ENCODE results near the gene GPC1. TPM values are rescaled to one million over a fixed set of nuclear protein-coding genes. Genes with fewer than 3 reads are reported as not detected.
"Not testable (repeated sequence)": the region's sequence is repeated elsewhere in the genome, so short reads cannot be mapped to it uniquely, and the experiment has no call there.

GPC1 gene
- total RNA-seq, 1 experiment from 2014 or later: 20.1 TPM

- peak; percentile 0 for DNase-seq (ENCODE audit: low read depth)
Observed at GRCh38 chr2:240466579-240467148, 31.2 kb downstream of the GPC1 start.

GRCh38 chr2:240467149-240467642, 31.7 kb downstream of the GPC1 start:
- peak; percentile 0 for DNase-seq (ENCODE audit: low read depth)

- peak; percentile 2 for DNase-seq (ENCODE audit: low read depth)
Observed at GRCh38 chr2:240467659-240468302, 32.3 kb downstream of the GPC1 start.

- peak; percentile 4 for DNase-seq (ENCODE audit: low read depth)
Observed at GRCh38 chr2:240468303-240469238, 33.1 kb downstream of the GPC1 start.

- no peak for DNase-seq (ENCODE audit: low read depth)
Observed at GRCh38 chr2:240469239-240469636, 33.8 kb downstream of the GPC1 start.

- peak; percentile 3 for DNase-seq (ENCODE audit: low read depth)
Observed at GRCh38 chr2:240469740-240470139, 34.3 kb downstream of the GPC1 start.

GRCh38 chr2:240472078-240472790, 36.8 kb downstream of the GPC1 start:
- DNase-seq (ENCODE audit: low read depth): no peak

GRCh38 chr2:240473211-240473610, 37.7 kb downstream of the GPC1 start:
- no peak for DNase-seq (ENCODE audit: low read depth)

GRCh38 chr2:240477916-240478315, 42.5 kb downstream of the GPC1 start:
- no peak for DNase-seq (ENCODE audit: low read depth)

- DNase-seq (ENCODE audit: low read depth): peak; percentile 1
Observed at GRCh38 chr2:240478346-240479110, 43.1 kb downstream of the GPC1 start.

- no peak for DNase-seq (ENCODE audit: low read depth)
Observed at GRCh38 chr2:240479111-240479501, 43.6 kb downstream of the GPC1 start.

GRCh38 chr2:240480834-240481623, 45.6 kb downstream of the GPC1 start:
- peak; percentile 0 for DNase-seq (ENCODE audit: low read depth)

GRCh38 chr2:240481720-240482119, 46.3 kb downstream of the GPC1 start:
- DNase-seq (ENCODE audit: low read depth): no peak

- DNase-seq (ENCODE audit: low read depth): no peak
Observed at GRCh38 chr2:240482141-240482540, 46.7 kb downstream of the GPC1 start.

GRCh38 chr2:240491483-240491882, 56.0 kb downstream of the GPC1 start:
- DNase-seq (ENCODE audit: low read depth): no peak

GRCh38 chr2:240494194-240494793, 58.8 kb downstream of the GPC1 start:
- DNase-seq (ENCODE audit: low read depth): no peak

GRCh38 chr2:240494942-240495341, 59.5 kb downstream of the GPC1 start:
- not testable (repeated sequence) for DNase-seq (ENCODE audit: low read depth)

- DNase-seq (ENCODE audit: low read depth): peak; percentile 45
Observed at GRCh38 chr2:240497082-240497481, 61.6 kb downstream of the GPC1 start.

GRCh38 chr2:240498171-240498957, 62.9 kb downstream of the GPC1 start:
- no peak for DNase-seq (ENCODE audit: low read depth)

Data from Daoy (cell line).